Astrocyte (in vitro differentiated cells and primary cell): ENCODE measurements around the gene C16orf96.

ENCODE experiments used
- EZH2 ChIP-seq: IDR thresholded peaks from 2 replicates; pipeline ENCODE4 v1.6.1; 2012; ENCODE audit warnings: mild to moderate bottlenecking, low read length, inconsistent platforms; ENCODE audit not compliant: insufficient read depth
- TF ChIP-seq, protein P1 (sequence below): IDR thresholded peaks from 2 replicates; pipeline ENCODE4 v1.5.1; 2011; ENCODE audit warnings: low read depth, mild to moderate bottlenecking, inconsistent platforms, low read length, moderate library complexity; ENCODE audit not compliant: insufficient read depth

DNA sequence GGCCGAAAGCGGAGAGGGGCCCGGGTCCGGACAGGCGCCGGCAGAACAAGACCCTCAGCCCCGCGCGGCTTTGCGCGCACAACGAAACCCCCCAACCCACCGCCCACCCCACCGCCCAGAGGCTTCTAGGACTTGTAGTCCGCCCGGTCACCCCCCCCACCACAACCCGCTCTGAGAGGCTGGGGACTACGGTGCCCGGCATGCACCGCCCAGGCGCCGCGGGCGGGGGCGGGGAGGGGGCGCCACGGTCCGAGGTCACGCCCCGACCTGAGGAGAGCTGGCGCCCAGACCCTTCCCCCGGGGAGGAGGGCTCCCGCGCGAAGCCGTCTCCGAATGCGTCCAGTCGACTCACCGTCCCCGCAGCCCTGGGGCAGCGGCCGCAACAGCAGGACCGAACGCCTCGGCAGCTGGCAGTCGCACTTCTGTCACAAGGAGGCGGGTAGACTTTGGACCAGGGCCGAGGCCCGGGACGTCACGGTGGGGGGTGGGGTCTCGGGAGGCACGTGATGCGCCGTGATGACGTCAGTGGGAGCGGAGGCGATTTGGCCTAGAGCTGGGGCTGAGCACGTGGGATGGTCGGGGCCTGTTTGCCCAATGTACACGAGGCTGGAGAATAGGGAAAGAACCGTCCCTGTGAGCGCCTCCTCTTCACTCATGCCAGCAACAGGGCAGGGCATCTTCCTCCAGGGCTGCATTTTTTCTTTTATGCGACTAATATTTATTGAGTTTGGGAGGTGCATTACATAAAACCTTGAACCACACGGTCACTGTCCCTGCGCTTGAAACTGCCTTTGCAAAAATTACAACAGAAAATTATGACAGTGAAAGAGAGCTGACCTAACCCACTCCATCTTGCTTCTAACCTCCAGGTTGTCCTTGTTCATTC is 17.5 kb upstream of the C16orf96 start, which contains the start of gene CDIP1:
- TF ChIP-seq, protein P1, sequence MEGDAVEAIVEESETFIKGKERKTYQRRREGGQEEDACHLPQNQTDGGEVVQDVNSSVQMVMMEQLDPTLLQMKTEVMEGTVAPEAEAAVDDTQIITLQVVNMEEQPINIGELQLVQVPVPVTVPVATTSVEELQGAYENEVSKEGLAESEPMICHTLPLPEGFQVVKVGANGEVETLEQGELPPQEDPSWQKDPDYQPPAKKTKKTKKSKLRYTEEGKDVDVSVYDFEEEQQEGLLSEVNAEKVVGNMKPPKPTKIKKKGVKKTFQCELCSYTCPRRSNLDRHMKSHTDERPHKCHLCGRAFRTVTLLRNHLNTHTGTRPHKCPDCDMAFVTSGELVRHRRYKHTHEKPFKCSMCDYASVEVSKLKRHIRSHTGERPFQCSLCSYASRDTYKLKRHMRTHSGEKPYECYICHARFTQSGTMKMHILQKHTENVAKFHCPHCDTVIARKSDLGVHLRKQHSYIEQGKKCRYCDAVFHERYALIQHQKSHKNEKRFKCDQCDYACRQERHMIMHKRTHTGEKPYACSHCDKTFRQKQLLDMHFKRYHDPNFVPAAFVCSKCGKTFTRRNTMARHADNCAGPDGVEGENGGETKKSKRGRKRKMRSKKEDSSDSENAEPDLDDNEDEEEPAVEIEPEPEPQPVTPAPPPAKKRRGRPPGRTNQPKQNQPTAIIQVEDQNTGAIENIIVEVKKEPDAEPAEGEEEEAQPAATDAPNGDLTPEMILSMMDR, result no peak
- no peak for TF ChIP-seq EZH2
